HG03571 (cell line): ENCODE data around the gene PDE6H.

ENCODE experiments used
- ATAC-seq: cut with Tn5 transposase; IDR thresholded peaks from one replicate; pipeline ENCODE4 v1.9.1; 2021; ENCODE audit not compliant: unreplicated experiment

PDE6H gene

GRCh38 chr12:14999695-15000365 is 27.0 kb downstream of the PDE6H start:
- ATAC-seq = no peak

GRCh38 chr12:15000575-15000974 is 27.7 kb downstream of the PDE6H start:
- no peak for ATAC-seq

- no peak for ATAC-seq
These were observed 29.0 kb downstream of the PDE6H start for GRCh38 chr12:15001733-15002382.

- ATAC-seq = no peak
These were observed 31.6 kb downstream of the PDE6H start for GRCh38 chr12:15004421-15004820.

GRCh38 chr12:15005064-15005463 is 32.2 kb downstream of the PDE6H start:
- ATAC-seq = no peak

GRCh38 chr12:15007551-15007950 is 34.7 kb downstream of the PDE6H start:
- ATAC-seq = no peak

GRCh38 chr12:15011162-15011561 is 38.3 kb downstream of the PDE6H start:
- ATAC-seq = no peak

GRCh38 chr12:15013634-15014179 is 40.9 kb downstream of the PDE6H start:
- ATAC-seq = no peak

- ATAC-seq = no peak
These were observed 41.9 kb downstream of the PDE6H start for GRCh38 chr12:15014708-15015107.

- no peak for ATAC-seq
These were observed 42.3 kb downstream of the PDE6H start for GRCh38 chr12:15015121-15015520.

- no peak for ATAC-seq
These were observed 47.3 kb downstream of the PDE6H start for GRCh38 chr12:15020156-15020555.
